SH-SY5Y (cell line): ENCODE results near the gene KCNT2.

Source experiments
- GATA2 ChIP-seq: IDR thresholded peaks from 2 replicates; pipeline ENCODE4 v1.6.1; 2011; ENCODE audit warnings: mild to moderate bottlenecking, low read depth, low read length
- GATA3 ChIP-seq: IDR thresholded peaks from 2 replicates; pipeline ENCODE4 v1.6.1; 2011; ENCODE audit warnings: low read depth, mild to moderate bottlenecking, low read length, moderate library complexity

- no peak for TF ChIP-seq GATA2
- no peak for TF ChIP-seq GATA3
Observed at GRCh38 chr1:196308176-196308575, 300.1 kb downstream of the KCNT2 start.
